ENCODE measurements around the gene TMPRSS3.

DNA sequence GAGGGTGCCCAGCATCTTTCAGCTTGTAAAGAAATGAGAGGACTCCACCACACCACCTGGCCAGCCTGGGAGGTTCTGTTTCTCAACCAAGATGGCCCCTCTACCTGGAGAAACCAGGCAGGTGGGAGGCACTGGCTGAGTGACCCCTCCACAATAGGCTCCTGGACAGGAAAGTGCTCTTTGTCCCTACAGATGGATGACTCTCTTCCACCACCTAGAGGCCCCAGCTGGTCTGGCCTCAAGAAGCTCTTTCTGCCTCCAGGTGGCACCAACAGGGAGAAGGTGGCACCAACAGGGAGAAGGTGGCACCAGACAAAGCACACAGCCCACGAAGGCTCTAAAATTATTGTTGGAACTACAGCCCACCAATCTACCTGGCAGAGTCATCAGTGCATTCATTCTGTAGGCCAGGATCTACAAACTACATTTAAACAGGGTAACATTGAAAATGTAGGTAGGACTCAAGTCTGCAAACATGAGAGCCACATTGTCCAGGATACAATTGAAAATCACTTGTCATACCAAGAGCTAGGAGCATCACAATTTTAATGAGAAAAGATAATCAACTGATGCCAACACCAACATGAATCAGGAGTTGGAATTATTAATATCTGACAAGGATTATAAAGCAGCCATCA, 14.4 kb downstream of the TMPRSS3 start:
- TF ChIP-seq YY1 (IDR thresholded peaks at IDR 0.05; ENCODE audit: insufficient read depth, insufficient read length): no peak
- no peak for TF ChIP-seq ZNF274 (IDR thresholded peaks at IDR 0.05; ENCODE audit: low read depth, low read length)

All from NT2/D1 (cell line).